Measurements from ENCODE around the gene UBASH3B.

UBASH3B gene

DNA sequence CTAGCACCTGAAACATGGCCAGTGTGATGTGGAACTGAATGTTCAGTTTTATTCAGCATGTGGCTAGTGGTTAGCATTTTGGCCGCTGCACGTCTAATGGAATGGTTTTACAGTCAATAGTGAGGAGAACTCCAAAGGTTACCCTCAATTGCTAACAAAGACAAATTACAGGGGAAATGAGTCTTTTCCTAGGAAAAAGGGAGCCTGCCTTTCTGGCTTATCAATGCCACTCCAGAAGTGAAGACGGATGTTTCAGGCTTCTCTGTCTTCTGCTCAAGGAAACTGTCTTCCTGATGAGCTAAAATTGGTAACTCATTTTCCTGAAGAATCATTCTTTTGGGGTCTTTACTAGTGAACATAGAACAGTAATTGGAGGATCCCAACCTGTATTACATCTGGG lies 98.5 kb downstream of the UBASH3B start:
- Histone ChIP-seq H3K27me3 (peaks cover 4% of the 10 kb centered on the region; the same call in 1 of the 2 replicates), H3K36me3 (no peaks in the 10 kb centered on the region), H3K4me1 (no peaks in the 10 kb centered on the region)

DNA sequence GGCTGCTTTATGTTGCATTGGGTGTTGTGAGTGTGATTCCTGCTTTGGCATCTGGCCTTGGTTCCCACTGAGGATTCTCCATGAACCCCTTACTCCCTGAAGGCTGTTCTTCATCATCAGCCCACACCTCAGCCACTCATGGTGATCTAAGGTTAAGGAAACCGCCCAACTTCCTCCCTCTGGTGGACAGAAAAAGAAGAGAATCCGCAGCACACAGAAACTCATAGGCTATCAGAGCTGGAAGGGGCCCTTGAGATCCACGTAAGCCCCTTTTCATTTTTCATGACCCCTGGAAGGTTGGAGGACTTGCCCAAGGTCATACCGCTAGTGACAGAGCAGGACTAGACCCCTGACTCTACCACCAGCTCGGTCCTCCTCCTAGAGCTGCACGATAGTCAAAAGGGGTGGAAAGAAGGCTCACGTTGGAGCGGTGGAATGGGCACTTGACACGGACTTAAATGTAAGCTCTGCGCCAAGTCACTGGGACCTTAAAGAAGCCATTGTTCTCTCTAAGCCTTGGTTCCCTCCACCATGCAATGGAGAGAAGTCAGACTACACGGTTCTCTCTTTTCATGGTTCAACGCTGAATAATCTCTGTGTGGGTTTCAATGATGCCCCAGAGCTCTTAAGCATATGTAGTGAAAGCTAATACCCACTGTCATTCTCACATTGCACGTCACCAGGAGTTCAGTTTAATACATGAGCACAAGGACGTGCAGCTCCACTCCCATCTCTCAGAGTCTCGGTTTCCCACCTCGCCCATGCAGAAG lies 99.2 kb downstream of the UBASH3B start:
- H3K9me3 ChIP-seq = no peaks in the 10 kb centered on the region
- H3K4me1 ChIP-seq = no peaks in the 10 kb centered on the region
- H3K36me3 ChIP-seq = no peaks in the 10 kb centered on the region
- H3K4me3 ChIP-seq (ENCODE audit: low read depth, low read length) = no peak overlapping the region
- H3K27me3 ChIP-seq = peaks cover 4% of the 10 kb centered on the region; the same call in 1 of the 2 replicates
- TF ChIP-seq, protein P1, sequence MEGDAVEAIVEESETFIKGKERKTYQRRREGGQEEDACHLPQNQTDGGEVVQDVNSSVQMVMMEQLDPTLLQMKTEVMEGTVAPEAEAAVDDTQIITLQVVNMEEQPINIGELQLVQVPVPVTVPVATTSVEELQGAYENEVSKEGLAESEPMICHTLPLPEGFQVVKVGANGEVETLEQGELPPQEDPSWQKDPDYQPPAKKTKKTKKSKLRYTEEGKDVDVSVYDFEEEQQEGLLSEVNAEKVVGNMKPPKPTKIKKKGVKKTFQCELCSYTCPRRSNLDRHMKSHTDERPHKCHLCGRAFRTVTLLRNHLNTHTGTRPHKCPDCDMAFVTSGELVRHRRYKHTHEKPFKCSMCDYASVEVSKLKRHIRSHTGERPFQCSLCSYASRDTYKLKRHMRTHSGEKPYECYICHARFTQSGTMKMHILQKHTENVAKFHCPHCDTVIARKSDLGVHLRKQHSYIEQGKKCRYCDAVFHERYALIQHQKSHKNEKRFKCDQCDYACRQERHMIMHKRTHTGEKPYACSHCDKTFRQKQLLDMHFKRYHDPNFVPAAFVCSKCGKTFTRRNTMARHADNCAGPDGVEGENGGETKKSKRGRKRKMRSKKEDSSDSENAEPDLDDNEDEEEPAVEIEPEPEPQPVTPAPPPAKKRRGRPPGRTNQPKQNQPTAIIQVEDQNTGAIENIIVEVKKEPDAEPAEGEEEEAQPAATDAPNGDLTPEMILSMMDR (IDR thresholded peaks at IDR 0.05; ENCODE audit: low read depth, low read length) = peak; percentile 46
- DNase-seq = no peak

More for the DNA sequence above, 98.5 kb downstream of the UBASH3B start:
- Histone ChIP-seq H3K9me3 (no peaks in the 10 kb centered on the region), H3K4me3 (ENCODE audit: low read depth, low read length) (no peak overlapping the region)
- TF ChIP-seq, protein P1 (IDR thresholded peaks at IDR 0.05; ENCODE audit: low read depth, low read length) = no peak
- DNase-seq = no peak

DNA sequence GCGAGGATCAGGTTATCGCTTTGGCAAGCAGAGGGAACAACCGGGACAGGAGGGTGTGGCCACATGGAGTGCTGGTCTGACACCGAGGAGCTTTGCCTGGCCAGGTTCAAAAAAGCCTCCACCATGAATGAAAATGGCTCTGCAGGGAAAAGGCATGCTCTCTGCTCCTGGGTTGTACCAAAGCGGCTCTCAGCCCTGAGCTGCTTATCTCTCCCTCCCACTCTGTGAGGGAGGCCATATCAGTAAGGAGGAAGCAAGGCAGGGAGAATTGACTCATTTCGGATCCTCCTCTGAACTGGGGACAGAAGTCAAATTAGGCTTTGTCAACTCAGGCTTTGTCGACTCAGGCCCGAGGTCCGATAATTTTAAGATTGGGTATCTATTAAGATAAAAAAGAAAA lies 99.9 kb downstream of the UBASH3B start:
- TF ChIP-seq, protein P1 (IDR thresholded peaks at IDR 0.05; ENCODE audit: low read depth, low read length) = no peak
- Histone ChIP-seq H3K27me3 (peaks cover 4% of the 10 kb centered on the region), H3K36me3 (no peaks in the 10 kb centered on the region), H3K4me3 (ENCODE audit: low read depth, low read length) (no peak overlapping the region), H3K9me3 (no peaks in the 10 kb centered on the region), H3K4me1 (no peaks in the 10 kb centered on the region)
- DNase-seq = no peak

DNA sequence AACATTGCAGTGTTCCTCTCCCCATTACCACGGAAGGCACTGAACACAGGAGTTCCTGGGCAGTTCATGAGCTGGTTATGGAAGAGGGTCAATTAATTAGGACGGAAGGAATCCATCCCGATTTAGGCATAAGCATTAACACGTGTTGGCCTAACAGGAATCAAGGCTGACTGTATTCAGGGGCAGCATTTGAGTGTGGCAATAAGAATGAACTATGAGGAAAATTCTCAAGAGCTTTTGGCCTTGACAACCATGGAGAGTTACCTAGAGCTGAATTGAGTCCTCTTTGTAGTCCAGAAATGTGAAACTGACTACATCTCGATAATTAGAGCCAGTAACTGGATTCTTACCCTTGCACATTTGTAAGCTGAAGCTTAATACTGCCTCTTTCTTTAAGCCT lies 100.4 kb downstream of the UBASH3B start:
- Histone ChIP-seq H3K9me3 (no peaks in the 10 kb centered on the region), H3K27me3 (peaks cover 4% of the 10 kb centered on the region), H3K36me3 (no peaks in the 10 kb centered on the region), H3K4me1 (no peaks in the 10 kb centered on the region), H3K4me3 (ENCODE audit: low read depth, low read length) (no peak overlapping the region)
- DNase-seq = no peak
- TF ChIP-seq, protein P1 (IDR thresholded peaks at IDR 0.05; ENCODE audit: low read depth, low read length) = no peak

DNA sequence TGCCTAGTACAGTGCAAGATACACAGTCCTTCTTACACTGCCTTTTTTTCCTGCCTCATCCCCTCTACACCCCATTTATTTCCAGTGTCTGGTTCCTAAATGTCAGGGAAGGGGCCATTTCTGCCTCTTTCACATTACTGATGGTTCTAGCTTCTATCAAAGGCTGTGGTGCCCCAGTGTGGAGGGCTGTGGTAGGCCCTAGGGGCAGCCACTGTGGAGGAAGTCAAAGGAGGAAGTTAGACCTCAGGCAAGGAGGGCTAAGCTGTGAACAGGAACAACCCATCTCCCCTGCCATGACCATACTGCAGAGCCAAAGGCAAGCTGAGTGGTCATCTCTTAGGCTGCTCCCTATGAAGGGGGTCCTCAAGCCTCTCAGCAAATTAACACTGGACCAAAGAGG lies 100.9 kb downstream of the UBASH3B start:
- H3K9me3 ChIP-seq = no peaks in the 10 kb centered on the region
- no peak for DNase-seq
- no peaks in the 10 kb centered on the region for H3K36me3 ChIP-seq
- no peaks in the 10 kb centered on the region; the same call in 1 of the 2 replicates for H3K27me3 ChIP-seq
- no peaks in the 10 kb centered on the region for H3K4me1 ChIP-seq
- no peak overlapping the region for H3K4me3 ChIP-seq (ENCODE audit: low read depth, low read length)
- TF ChIP-seq, protein P1 (IDR thresholded peaks at IDR 0.05; ENCODE audit: low read depth, low read length) = no peak

DNA sequence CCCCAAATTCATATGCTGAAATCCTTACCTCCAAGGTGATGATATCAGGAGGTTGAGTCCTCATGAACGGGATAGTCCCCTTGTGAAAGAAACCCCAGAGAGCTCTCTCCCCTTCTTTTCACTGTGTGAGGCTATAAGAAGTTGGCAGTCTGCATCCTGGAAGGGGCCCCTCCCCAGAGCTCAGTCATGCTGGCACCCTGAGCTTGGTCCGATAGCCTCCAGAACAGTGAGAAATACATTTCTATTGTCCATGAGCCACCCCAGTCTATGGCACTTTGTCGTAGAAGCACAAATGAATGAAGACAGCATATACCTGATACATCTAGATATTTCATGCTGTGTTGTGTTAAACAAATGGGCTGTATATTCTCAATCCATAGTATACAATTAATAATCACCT lies 101.7 kb downstream of the UBASH3B start:
- Histone ChIP-seq H3K27me3 (no peaks in the 10 kb centered on the region; the same call in 1 of the 2 replicates), H3K4me3 (ENCODE audit: low read depth, low read length) (no peak overlapping the region), H3K4me1 (no peaks in the 10 kb centered on the region), H3K36me3 (no peaks in the 10 kb centered on the region), H3K9me3 (no peaks in the 10 kb centered on the region)
- no peak for DNase-seq
- TF ChIP-seq, protein P1 (IDR thresholded peaks at IDR 0.05; ENCODE audit: low read depth, low read length) = no peak

All from BE2C (cell line).